SK-N-SH treated with all-trans-retinoic acid at 6 μM for 48 hours (cell line): ENCODE measurements around the gene SLX4IP.

Experiments used
- ATAC-seq: fragments of 200-7000 bp; cut with Tn5 transposase; 3 replicates; pipeline ENCODE4 v1.9.1; 2020; ENCODE audit warnings: mild to moderate bottlenecking, moderate library complexity
- ARNTL ChIP-seq: fragments of 450-650 bp; formaldehyde crosslinking; IDR thresholded peaks from 2 replicates; pipeline ENCODE4 v1.5.0; 2020; ENCODE audit warnings: low read depth, mild to moderate bottlenecking, moderate library complexity, borderline replicate concordance
- BACH2 ChIP-seq: fragments of 250-450 bp; sonication (Bioruptor Pico); IDR thresholded peaks from 2 replicates; pipeline ENCODE4 v1.9.0; 2021; ENCODE audit warnings: mild to moderate bottlenecking, borderline replicate concordance
- CSDC2 ChIP-seq: fragments of 250-450 bp; sonication (Bioruptor Pico); IDR thresholded peaks from 2 replicates; pipeline ENCODE4 v1.5.0; 2020; ENCODE audit warnings: mild to moderate bottlenecking, moderate library complexity
- ESRRG ChIP-seq: fragments of 250-450 bp; sonication (Bioruptor Pico); IDR thresholded peaks from 2 replicates; pipeline ENCODE4 v1.6.1; 2021; ENCODE audit warnings: mild to moderate bottlenecking
- GLIS3 ChIP-seq: fragments of 250-450 bp; sonication (Bioruptor Pico); IDR thresholded peaks from 2 replicates; pipeline ENCODE4 v1.5.0; 2020; ENCODE audit warnings: mild to moderate bottlenecking, moderate library complexity
- ISL1 ChIP-seq: fragments of 250-450 bp; sonication (Bioruptor Pico); IDR thresholded peaks from 2 replicates; pipeline ENCODE4 v2.1.2; 2022; ENCODE audit warnings: mild to moderate bottlenecking, moderate library complexity
- OSR1 ChIP-seq: fragments of 250-450 bp; sonication (Bioruptor Pico); IDR thresholded peaks from 2 replicates; pipeline ENCODE4 v1.8.0; 2022; ENCODE audit warnings: moderate library complexity, mild to moderate bottlenecking, inconsistent platforms
- PPARA ChIP-seq: fragments of 250-450 bp; sonication (Bioruptor Pico); IDR thresholded peaks from 2 replicates; pipeline ENCODE4 v1.5.0; 2020; ENCODE audit warnings: mild to moderate bottlenecking, borderline replicate concordance
- SNAI2 ChIP-seq: fragments of 250-450 bp; sonication (Bioruptor Pico); IDR thresholded peaks from 2 replicates; pipeline ENCODE4 v1.5.0; 2020; ENCODE audit warnings: mild to moderate bottlenecking, moderate library complexity
- TCF4 ChIP-seq: fragments of 250-450 bp; sonication (Bioruptor Pico); IDR thresholded peaks from 2 replicates; pipeline ENCODE4 v1.8.0; 2021; ENCODE audit warnings: mild to moderate bottlenecking, moderate library complexity, borderline replicate concordance
- TOX ChIP-seq: fragments of 250-450 bp; sonication (Bioruptor Pico); IDR thresholded peaks from 2 replicates; pipeline ENCODE4 v1.8.0; 2021; ENCODE audit warnings: mild to moderate bottlenecking, moderate library complexity, borderline replicate concordance
- ZC3H10 ChIP-seq: fragments of 250-450 bp; sonication (Bioruptor Pico); IDR thresholded peaks from 2 replicates; pipeline ENCODE4 v1.5.1; 2021; ENCODE audit warnings: mild to moderate bottlenecking, moderate library complexity
- ZFP3 ChIP-seq: fragments of 250-450 bp; sonication (Bioruptor Pico); IDR thresholded peaks from 2 replicates; pipeline ENCODE4 v1.5.0; 2020; ENCODE audit warnings: mild to moderate bottlenecking, moderate library complexity
- ZFP30 ChIP-seq: fragments of 450-650 bp; formaldehyde crosslinking; IDR thresholded peaks from 2 replicates; pipeline ENCODE4 v1.5.0; 2022; ENCODE audit warnings: mild to moderate bottlenecking, moderate library complexity
- ZNF70 ChIP-seq: fragments of 450-650 bp; formaldehyde crosslinking; IDR thresholded peaks from 2 replicates; pipeline ENCODE4 v1.5.0; 2020; ENCODE audit warnings: mild to moderate bottlenecking, moderate library complexity
- ZNF8 ChIP-seq: fragments of 450-650 bp; formaldehyde crosslinking; IDR thresholded peaks from 2 replicates; pipeline ENCODE4 v1.5.0; 2020; ENCODE audit warnings: mild to moderate bottlenecking, moderate library complexity
- TF ChIP-seq, protein P1 (sequence below): fragments of 250-450 bp; sonication (Bioruptor Pico); IDR thresholded peaks from 2 replicates; pipeline ENCODE4 v1.5.1; 2021; ENCODE audit warnings: mild to moderate bottlenecking, moderate library complexity
- TF ChIP-seq, protein P2 (sequence below): fragments of 250-450 bp; sonication (Bioruptor Pico); IDR thresholded peaks from 2 replicates; pipeline ENCODE4 v1.5.1; 2020; ENCODE audit warnings: low read depth, mild to moderate bottlenecking, moderate library complexity
- TF ChIP-seq, protein P3 (sequence below): fragments of 250-450 bp; sonication (Bioruptor Pico); IDR thresholded peaks from 2 replicates; pipeline ENCODE4 v1.8.0; 2021; ENCODE audit warnings: low read depth, mild to moderate bottlenecking, moderate library complexity, borderline replicate concordance
- TF ChIP-seq, protein P4 (sequence below): fragments of 250-450 bp; sonication (Bioruptor Pico); IDR thresholded peaks from 2 replicates; pipeline ENCODE4 v1.5.0; 2020; ENCODE audit warnings: mild to moderate bottlenecking, moderate library complexity
- TF ChIP-seq, protein P5 (sequence below): fragments of 250-450 bp; sonication (Bioruptor Pico); IDR thresholded peaks from 2 replicates; pipeline ENCODE4 v1.8.0; 2020; ENCODE audit warnings: mild to moderate bottlenecking, moderate library complexity, borderline replicate concordance

SLX4IP gene

DNA sequence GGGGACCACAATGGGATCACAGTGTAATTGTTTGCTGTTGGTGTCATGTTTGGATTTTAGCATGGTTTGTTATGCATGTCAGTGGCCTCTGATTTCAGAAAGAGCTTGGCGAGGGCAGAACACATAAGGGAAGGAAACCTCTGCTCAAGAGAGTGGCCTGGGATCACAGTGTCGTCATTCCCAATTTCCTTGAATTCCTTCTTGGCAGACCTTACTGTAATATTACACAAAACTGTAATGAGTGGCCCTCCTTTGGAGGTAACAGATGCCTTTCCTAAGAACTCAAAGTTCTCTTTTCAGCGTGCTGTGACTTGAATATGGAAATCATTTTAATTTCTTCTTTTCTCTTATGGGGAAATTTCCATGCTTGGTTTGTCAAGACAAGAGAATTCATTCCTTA is 191.8 kb downstream of the SLX4IP start:
- no peak for ATAC-seq
- no peak for TF ChIP-seq ZFP30 (CRISPR knock-in tag)
- TF ChIP-seq ZC3H10 (CRISPR knock-in tag), result no peak
- no peak for TF ChIP-seq ZNF8 (CRISPR knock-in tag)
- no peak for TF ChIP-seq TOX (CRISPR knock-in tag)
- TF ChIP-seq, protein P1, sequence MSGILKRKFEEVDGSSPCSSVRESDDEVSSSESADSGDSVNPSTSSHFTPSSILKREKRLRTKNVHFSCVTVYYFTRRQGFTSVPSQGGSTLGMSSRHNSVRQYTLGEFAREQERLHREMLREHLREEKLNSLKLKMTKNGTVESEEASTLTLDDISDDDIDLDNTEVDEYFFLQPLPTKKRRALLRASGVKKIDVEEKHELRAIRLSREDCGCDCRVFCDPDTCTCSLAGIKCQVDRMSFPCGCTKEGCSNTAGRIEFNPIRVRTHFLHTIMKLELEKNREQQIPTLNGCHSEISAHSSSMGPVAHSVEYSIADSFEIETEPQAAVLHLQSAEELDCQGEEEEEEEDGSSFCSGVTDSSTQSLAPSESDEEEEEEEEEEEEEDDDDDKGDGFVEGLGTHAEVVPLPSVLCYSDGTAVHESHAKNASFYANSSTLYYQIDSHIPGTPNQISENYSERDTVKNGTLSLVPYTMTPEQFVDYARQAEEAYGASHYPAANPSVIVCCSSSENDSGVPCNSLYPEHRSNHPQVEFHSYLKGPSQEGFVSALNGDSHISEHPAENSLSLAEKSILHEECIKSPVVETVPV (CRISPR knock-in tag), result no peak
- TF ChIP-seq PPARA (CRISPR knock-in tag), result no peak
- no peak for TF ChIP-seq GLIS3
- TF ChIP-seq, protein P2, sequence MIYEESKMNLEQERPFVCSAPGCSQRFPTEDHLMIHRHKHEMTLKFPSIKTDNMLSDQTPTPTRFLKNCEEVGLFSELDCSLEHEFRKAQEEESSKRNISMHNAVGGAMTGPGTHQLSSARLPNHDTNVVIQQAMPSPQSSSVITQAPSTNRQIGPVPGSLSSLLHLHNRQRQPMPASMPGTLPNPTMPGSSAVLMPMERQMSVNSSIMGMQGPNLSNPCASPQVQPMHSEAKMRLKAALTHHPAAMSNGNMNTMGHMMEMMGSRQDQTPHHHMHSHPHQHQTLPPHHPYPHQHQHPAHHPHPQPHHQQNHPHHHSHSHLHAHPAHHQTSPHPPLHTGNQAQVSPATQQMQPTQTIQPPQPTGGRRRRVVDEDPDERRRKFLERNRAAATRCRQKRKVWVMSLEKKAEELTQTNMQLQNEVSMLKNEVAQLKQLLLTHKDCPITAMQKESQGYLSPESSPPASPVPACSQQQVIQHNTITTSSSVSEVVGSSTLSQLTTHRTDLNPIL, result no peak
- TF ChIP-seq, protein P3, sequence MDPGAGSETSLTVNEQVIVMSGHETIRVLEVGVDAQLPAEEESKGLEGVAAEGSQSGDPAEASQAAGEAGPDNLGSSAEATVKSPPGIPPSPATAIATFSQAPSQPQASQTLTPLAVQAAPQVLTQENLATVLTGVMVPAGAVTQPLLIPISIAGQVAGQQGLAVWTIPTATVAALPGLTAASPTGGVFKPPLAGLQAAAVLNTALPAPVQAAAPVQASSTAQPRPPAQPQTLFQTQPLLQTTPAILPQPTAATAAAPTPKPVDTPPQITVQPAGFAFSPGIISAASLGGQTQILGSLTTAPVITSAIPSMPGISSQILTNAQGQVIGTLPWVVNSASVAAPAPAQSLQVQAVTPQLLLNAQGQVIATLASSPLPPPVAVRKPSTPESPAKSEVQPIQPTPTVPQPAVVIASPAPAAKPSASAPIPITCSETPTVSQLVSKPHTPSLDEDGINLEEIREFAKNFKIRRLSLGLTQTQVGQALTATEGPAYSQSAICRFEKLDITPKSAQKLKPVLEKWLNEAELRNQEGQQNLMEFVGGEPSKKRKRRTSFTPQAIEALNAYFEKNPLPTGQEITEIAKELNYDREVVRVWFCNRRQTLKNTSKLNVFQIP (CRISPR knock-in tag), result no peak
- TF ChIP-seq ZNF70, result no peak
- no peak for TF ChIP-seq ISL1 (CRISPR knock-in tag)
- no peak for TF ChIP-seq TCF4 (CRISPR knock-in tag)
- no peak for TF ChIP-seq ESRRG (CRISPR knock-in tag)
- TF ChIP-seq, protein P4, sequence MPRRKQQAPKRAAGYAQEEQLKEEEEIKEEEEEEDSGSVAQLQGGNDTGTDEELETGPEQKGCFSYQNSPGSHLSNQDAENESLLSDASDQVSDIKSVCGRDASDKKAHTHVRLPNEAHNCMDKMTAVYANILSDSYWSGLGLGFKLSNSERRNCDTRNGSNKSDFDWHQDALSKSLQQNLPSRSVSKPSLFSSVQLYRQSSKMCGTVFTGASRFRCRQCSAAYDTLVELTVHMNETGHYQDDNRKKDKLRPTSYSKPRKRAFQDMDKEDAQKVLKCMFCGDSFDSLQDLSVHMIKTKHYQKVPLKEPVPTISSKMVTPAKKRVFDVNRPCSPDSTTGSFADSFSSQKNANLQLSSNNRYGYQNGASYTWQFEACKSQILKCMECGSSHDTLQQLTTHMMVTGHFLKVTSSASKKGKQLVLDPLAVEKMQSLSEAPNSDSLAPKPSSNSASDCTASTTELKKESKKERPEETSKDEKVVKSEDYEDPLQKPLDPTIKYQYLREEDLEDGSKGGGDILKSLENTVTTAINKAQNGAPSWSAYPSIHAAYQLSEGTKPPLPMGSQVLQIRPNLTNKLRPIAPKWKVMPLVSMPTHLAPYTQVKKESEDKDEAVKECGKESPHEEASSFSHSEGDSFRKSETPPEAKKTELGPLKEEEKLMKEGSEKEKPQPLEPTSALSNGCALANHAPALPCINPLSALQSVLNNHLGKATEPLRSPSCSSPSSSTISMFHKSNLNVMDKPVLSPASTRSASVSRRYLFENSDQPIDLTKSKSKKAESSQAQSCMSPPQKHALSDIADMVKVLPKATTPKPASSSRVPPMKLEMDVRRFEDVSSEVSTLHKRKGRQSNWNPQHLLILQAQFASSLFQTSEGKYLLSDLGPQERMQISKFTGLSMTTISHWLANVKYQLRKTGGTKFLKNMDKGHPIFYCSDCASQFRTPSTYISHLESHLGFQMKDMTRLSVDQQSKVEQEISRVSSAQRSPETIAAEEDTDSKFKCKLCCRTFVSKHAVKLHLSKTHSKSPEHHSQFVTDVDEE (CRISPR knock-in tag), result no peak
- TF ChIP-seq SNAI2, result no peak
- no peak for TF ChIP-seq OSR1 (CRISPR knock-in tag)
- TF ChIP-seq CSDC2 (CRISPR knock-in tag), result no peak
- TF ChIP-seq ZFP3 (CRISPR knock-in tag), result no peak
- no peak for TF ChIP-seq ARNTL

DNA sequence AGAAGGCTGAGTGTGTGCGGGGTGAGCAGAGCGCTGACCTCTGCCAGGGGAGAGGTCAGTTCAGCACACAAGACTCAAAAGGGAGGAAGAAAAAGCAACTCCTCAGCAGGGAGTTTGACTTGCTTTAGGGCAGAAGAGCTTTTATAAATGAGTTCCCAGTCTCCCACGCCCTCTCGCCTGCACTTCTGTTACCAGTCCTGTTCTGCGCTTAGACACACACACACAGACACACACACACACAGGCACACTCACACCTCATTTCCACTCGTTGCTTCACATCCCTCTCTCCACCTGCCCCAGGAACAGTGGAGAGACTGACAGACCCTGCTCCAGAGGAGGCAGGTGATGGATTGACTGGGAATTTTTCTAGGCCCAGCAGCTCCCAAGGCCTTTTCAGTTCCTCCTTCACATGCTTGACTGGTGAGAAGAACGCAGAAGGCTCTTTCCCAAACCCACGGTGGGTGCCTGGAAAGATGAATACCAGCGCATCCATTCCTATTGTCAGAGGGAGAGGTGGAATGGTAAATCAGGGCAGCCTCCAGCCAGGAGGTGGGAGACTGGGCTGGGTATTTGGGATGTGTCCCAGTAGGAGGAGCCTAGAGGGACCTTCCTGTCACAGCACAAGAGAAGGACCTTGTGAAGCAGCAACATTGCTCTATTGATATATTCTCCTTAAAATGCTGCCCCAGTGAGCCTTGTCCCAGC is 195.0 kb downstream of the SLX4IP start:
- TF ChIP-seq OSR1 (CRISPR knock-in tag), result no peak
- ATAC-seq, result no peak

DNA sequence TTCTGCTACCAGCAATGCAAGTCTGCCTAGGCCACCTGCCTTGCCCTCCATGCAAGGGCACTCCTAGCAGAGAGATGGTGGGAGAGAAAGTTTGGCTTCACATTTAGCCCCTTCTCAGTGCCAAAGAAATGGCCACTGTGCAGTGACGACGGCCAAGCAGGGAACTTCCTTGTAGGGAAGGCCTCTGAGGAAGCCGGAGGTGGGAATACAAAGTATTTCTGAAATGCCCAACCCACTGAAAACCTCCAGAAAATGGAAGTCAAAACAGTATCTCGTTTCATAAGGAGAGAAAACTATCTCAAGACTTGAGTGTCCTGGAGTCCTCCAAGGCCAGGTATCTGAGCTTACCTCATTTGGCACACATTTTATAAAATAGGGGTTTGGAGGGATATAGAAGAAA is 196.0 kb downstream of the SLX4IP start:
- TF ChIP-seq BACH2 (CRISPR knock-in tag), result no peak
- TF ChIP-seq ESRRG (CRISPR knock-in tag), result no peak
- TF ChIP-seq, protein P4 (CRISPR knock-in tag), result no peak
- TF ChIP-seq CSDC2 (CRISPR knock-in tag), result no peak
- TF ChIP-seq ARNTL, result no peak
- TF ChIP-seq PPARA (CRISPR knock-in tag), result no peak
- TF ChIP-seq ZFP3 (CRISPR knock-in tag), result no peak
- TF ChIP-seq SNAI2, result no peak
- TF ChIP-seq TCF4 (CRISPR knock-in tag), result no peak
- no peak for TF ChIP-seq OSR1 (CRISPR knock-in tag)
- TF ChIP-seq ZNF70, result no peak
- no peak for TF ChIP-seq ZNF8 (CRISPR knock-in tag)
- TF ChIP-seq, protein P5, sequence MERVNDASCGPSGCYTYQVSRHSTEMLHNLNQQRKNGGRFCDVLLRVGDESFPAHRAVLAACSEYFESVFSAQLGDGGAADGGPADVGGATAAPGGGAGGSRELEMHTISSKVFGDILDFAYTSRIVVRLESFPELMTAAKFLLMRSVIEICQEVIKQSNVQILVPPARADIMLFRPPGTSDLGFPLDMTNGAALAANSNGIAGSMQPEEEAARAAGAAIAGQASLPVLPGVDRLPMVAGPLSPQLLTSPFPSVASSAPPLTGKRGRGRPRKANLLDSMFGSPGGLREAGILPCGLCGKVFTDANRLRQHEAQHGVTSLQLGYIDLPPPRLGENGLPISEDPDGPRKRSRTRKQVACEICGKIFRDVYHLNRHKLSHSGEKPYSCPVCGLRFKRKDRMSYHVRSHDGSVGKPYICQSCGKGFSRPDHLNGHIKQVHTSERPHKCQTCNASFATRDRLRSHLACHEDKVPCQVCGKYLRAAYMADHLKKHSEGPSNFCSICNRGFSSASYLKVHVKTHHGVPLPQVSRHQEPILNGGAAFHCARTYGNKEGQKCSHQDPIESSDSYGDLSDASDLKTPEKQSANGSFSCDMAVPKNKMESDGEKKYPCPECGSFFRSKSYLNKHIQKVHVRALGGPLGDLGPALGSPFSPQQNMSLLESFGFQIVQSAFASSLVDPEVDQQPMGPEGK (CRISPR knock-in tag), result no peak
- TF ChIP-seq, all 23 proteins: peak for 0
- ATAC-seq, result no peak
